ENCODE measurements around the gene FAM98C.

FAM98C gene

DNA sequence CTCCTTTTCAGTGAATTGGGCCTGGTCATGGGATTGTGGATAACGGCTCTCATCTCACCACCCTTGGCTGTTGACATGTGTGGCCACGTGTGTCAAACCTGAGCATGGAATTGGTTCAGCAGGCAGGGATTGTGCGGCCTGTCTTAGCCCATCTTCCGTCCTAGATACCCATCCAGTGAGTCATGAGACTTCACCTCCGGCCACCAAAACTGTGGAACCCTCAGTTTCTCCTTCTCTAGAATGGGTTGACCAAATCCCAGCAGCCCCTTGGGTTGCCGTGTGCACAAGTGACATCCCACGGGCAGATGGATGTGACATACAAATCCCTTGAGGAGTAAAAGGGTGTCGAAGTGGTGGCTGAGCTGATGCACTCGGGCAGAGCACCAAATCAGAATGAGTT is 21.8 kb upstream of the FAM98C start:
- TF ChIP-seq, protein P1, sequence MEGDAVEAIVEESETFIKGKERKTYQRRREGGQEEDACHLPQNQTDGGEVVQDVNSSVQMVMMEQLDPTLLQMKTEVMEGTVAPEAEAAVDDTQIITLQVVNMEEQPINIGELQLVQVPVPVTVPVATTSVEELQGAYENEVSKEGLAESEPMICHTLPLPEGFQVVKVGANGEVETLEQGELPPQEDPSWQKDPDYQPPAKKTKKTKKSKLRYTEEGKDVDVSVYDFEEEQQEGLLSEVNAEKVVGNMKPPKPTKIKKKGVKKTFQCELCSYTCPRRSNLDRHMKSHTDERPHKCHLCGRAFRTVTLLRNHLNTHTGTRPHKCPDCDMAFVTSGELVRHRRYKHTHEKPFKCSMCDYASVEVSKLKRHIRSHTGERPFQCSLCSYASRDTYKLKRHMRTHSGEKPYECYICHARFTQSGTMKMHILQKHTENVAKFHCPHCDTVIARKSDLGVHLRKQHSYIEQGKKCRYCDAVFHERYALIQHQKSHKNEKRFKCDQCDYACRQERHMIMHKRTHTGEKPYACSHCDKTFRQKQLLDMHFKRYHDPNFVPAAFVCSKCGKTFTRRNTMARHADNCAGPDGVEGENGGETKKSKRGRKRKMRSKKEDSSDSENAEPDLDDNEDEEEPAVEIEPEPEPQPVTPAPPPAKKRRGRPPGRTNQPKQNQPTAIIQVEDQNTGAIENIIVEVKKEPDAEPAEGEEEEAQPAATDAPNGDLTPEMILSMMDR (IDR thresholded peaks at IDR 0.05; ENCODE audit: borderline replicate concordance, insufficient read depth, low read depth, low read length) = no peak
- no peak overlapping the region for H3K4me3 ChIP-seq (ENCODE audit: low read depth, low read length)

DNA sequence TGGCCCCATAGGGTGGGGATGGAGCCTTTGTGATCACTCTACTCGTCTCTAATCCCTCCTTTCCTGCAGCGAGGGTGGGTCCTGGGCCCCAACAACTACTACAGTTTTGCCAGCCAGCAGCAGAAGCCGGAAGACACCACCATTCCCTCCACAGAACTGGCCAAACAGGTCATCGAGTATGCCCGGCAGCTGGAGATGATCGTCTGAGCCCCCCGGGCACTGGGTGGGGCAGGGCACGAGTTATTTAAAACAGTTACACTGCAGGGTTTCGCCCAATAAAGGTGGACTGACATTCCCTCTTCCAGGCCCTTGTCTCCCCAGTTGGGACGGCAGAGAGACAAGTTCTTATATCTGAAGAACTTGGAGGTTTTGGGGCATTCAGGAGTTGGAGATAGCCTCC is 19.7 kb upstream of the FAM98C start:
- TF ChIP-seq, protein P1 (IDR thresholded peaks at IDR 0.05; ENCODE audit: borderline replicate concordance, insufficient read depth, low read depth, low read length) = no peak
- H3K4me3 ChIP-seq (ENCODE audit: low read depth, low read length) = no peak overlapping the region

DNA sequence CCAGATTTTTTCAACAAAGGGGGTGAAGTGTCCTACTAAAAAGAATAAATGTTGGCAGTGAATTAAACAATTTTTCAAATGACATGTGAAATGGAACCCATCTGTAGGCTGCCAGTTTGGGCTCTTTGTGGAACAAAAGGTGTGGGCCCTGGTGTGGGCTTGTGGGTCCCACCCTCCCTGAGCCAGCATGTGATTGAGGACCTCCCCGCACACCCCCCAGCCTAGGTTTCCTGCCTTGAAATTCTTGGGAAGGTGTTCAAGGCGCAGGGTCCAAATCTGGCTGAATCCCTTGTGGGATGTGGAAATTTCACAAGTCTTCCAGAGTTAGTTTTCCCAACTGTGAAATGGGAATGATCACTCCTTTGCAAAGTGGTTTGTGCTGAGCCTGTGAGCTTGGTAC is 19.1 kb upstream of the FAM98C start:
- TF ChIP-seq, protein P1 (IDR thresholded peaks at IDR 0.05; ENCODE audit: borderline replicate concordance, insufficient read depth, low read depth, low read length) = no peak
- no peak overlapping the region for H3K4me3 ChIP-seq (ENCODE audit: low read depth, low read length)

DNA sequence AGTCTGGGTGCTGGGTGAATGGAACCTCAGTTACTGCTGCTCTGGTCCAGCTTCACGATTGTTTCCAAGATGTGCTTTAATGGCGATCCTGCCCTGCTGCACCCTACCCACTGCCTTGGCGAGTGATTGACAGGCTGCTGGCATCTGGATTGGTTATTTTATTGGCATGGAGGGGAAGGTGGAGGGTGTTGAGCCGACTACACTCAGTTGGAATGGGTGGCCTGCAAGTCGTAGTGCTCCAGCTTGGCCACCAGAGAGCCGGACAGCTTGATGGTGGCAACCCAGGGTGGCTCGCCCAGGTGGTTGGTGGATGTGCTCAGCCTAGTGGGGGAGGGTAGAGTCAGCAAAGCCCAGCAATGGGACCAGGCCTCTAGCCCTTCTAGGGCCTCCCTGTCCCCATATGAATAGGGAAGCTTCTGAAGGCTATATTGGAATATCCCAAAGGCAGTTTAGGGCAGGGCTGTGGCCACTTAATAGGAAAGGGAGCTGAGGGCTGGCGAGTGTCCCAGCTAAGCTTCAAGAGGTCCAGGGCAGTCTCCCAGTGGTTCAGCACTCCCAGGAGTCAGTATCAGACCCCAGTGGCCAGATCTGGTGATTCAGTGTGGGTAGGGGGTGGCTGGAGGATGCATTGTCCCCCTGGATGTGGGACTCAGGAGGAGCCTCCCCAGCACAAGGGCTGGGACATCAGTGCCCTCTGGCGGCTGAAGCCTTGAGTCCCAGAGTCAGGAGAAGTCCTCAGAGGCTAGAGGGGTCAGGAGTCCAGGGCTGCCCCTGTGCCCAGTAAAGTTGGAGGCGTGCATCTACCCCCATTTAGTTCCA is 18.5 kb upstream of the FAM98C start:
- H3K4me3 ChIP-seq (ENCODE audit: low read depth, low read length) = no peak overlapping the region
- TF ChIP-seq, protein P1 (IDR thresholded peaks at IDR 0.05; ENCODE audit: borderline replicate concordance, insufficient read depth, low read depth, low read length) = no peak

DNA sequence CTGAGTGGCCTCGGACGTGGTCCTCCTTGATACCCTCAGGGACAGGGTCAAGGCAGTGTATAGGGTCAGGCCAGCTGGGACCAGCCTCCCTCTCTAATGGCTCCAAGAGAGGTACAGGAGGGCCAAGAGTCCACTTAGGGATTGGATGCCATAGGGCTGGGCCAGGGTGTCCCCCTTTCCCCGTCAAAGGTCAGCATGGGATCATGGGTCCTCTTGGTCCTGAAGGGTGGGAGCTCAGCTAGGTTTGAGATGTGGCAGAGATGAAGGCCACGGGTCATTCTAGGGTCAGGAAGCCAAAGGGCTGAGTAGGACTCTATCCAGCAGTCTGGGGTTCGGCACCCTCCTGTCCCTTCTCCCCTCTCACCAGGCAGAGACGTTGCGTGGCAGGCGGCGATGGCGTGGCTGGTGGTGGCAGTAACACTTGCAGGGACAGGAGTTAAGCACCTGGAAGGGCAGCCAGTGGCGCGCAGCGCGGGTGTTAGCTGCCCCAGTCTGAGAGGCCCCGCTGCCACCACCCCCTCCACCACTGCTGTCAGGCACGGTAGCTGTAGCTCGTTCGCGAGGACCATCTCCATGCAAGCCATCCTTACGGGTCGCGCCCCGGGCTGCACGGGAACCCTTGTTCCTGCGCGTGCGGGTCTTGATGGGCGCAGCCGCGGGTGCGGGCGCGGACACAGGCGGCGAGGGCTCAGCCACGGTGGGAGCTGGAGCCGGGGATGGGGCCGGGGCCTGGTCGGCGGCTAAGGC is 17.7 kb upstream of the FAM98C start:
- TF ChIP-seq, protein P1 (IDR thresholded peaks at IDR 0.05; ENCODE audit: borderline replicate concordance, insufficient read depth, low read depth, low read length) = no peak
- no peak overlapping the region for H3K4me3 ChIP-seq (ENCODE audit: low read depth, low read length)

DNA sequence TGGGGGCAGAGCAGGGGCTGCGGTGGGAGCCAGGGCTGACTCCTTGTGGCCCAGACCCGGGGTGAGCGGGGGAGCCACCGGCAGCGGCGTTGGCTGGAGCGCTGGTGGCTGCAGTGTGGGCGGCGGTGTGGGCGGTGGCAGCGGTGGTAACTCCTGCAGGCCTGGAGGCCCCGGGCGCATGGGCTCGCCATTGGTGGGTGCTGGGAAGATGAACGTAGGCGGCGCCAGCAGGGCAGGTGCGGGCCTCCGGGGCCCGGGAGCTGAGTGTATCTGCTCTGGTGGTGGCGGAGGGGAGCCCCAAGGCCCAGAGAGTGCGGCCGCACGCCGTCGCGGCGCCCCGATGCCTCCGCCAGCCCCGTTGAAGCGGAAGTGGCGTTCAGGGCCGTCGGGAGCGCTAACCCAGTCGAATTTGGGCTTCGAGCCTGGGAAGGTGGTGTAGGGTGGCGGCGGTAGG is 17.1 kb upstream of the FAM98C start:
- TF ChIP-seq, protein P1 (IDR thresholded peaks at IDR 0.05; ENCODE audit: borderline replicate concordance, insufficient read depth, low read depth, low read length) = no peak
- no peak overlapping the region for H3K4me3 ChIP-seq (ENCODE audit: low read depth, low read length)

Measured in GM12875 (cell line).